H9 (cell line): ENCODE measurements around the gene AAMP. TPM values are rescaled to one million over a fixed set of nuclear protein-coding genes. Genes with fewer than 3 reads are reported as not detected.

Experiments
- DNase-seq: peaks from one replicate; pipeline ENCODE4 v3.0.0-alpha.2; 2017
- H2AFZ ChIP-seq: one replicate; pipeline ENCODE4 v1.6.1; 2013; ENCODE audit warnings: mild to moderate bottlenecking, low read length, control low read depth, moderate library complexity
- H2AK5ac ChIP-seq: 2 replicates; pipeline ENCODE4 v1.6.1; 2013; ENCODE audit warnings: low read length, control low read depth, mixed read lengths; ENCODE audit not compliant: insufficient read length
- H2BK120ac ChIP-seq: one replicate; pipeline ENCODE4 v1.6.1; 2013; ENCODE audit warnings: low read depth, mild to moderate bottlenecking, low read length, control low read depth, inconsistent platforms; ENCODE audit not compliant: poor library complexity, severe bottlenecking
- H2BK12ac ChIP-seq: 2 replicates; pipeline ENCODE4 v1.6.1; 2013; ENCODE audit warnings: low read length, control low read depth, mixed read lengths, low read depth; ENCODE audit not compliant: insufficient read length
- H2BK15ac ChIP-seq: 2 replicates; pipeline ENCODE4 v1.6.1; 2013; ENCODE audit warnings: low read depth, low read length, control low read depth
- H2BK20ac ChIP-seq: one replicate; pipeline ENCODE4 v1.6.1; 2013; ENCODE audit warnings: low read depth, mild to moderate bottlenecking, low read length, control low read depth, inconsistent platforms; ENCODE audit not compliant: poor library complexity, severe bottlenecking
- H2BK5ac ChIP-seq: 2 replicates; pipeline ENCODE4 v1.6.1; 2013; ENCODE audit warnings: low read length, control low read depth, mixed read lengths; ENCODE audit not compliant: insufficient read length
- H3K14ac ChIP-seq: 2 replicates; pipeline ENCODE4 v1.6.1; 2013; ENCODE audit warnings: low read length, control low read depth; ENCODE audit not compliant: insufficient read depth
- H3K18ac ChIP-seq: 2 replicates; pipeline ENCODE4 v1.6.1; 2013; ENCODE audit warnings: low read depth, mild to moderate bottlenecking, mixed read lengths, low read length, control low read depth; ENCODE audit not compliant: insufficient read length
- H3K23ac ChIP-seq: 2 replicates; pipeline ENCODE4 v1.6.1; 2013; ENCODE audit warnings: low read length, control low read depth, mixed read lengths, low read depth; ENCODE audit not compliant: insufficient read length
- H3K23me2 ChIP-seq: 2 replicates; pipeline ENCODE4 v1.6.1; 2013; ENCODE audit warnings: low read depth, mild to moderate bottlenecking, mixed read lengths, low read length, control low read depth; ENCODE audit not compliant: insufficient read length, poor library complexity, severe bottlenecking
- H3K27ac ChIP-seq: 2 replicates; pipeline ENCODE4 v1.5.1; 2013; ENCODE audit warnings: low read length, control low read depth, mixed read lengths, low read depth; ENCODE audit not compliant: insufficient read length
- H3K27me3 ChIP-seq: 2 replicates; pipeline ENCODE4 v1.6.1; 2013; ENCODE audit warnings: low read length, control low read depth, inconsistent platforms; ENCODE audit not compliant: insufficient read depth
- H3K4ac ChIP-seq: 2 replicates; pipeline ENCODE4 v1.6.1; 2013; ENCODE audit warnings: low read depth, mild to moderate bottlenecking, control low read depth, inconsistent platforms, low read length, moderate library complexity
- H3K4me1 ChIP-seq: 2 replicates; pipeline ENCODE4 v1.6.1; 2013; ENCODE audit warnings: low read length, control low read depth, inconsistent platforms; ENCODE audit not compliant: insufficient read depth
- H3K4me2 ChIP-seq: 2 replicates; pipeline ENCODE4 v1.6.1; 2013; ENCODE audit warnings: low read length, control low read depth, mixed read lengths; ENCODE audit not compliant: insufficient read length, insufficient read depth
- H3K56ac ChIP-seq: 2 replicates; pipeline ENCODE4 v1.6.1; 2013; ENCODE audit warnings: low read depth, mild to moderate bottlenecking, mixed read lengths, low read length, control low read depth; ENCODE audit not compliant: insufficient read length
- H3K79me1 ChIP-seq: 2 replicates; pipeline ENCODE4 v1.6.1; 2013; ENCODE audit warnings: low read depth, mild to moderate bottlenecking, moderate library complexity, low read length, control low read depth, inconsistent platforms; ENCODE audit not compliant: insufficient read depth, poor library complexity, severe bottlenecking
- H3K79me2 ChIP-seq: 2 replicates; pipeline ENCODE4 v1.6.1; 2013; ENCODE audit warnings: low read length, control low read depth, inconsistent platforms; ENCODE audit not compliant: insufficient read depth
- H3K9ac ChIP-seq: 2 replicates; pipeline ENCODE4 v1.6.1; 2013; ENCODE audit warnings: low read length, control low read depth, mixed read lengths; ENCODE audit not compliant: insufficient read length; ENCODE audit errors: extremely low read depth
- H3K9me3 ChIP-seq: one replicate; pipeline ENCODE4 v1.6.1; 2013; ENCODE audit warnings: low read depth, low read length, inconsistent platforms; ENCODE audit not compliant: control insufficient read depth
- H3T11ph ChIP-seq: one replicate; pipeline ENCODE4 v1.6.1; 2013; ENCODE audit warnings: mild to moderate bottlenecking, low read length, control low read depth, inconsistent platforms
- H4K20me1 ChIP-seq: one replicate; pipeline ENCODE4 v1.6.1; 2013; ENCODE audit not compliant: control insufficient read depth, insufficient read length, insufficient read depth
- H4K5ac ChIP-seq: 2 replicates; pipeline ENCODE4 v1.6.1; 2013; ENCODE audit warnings: low read depth, mild to moderate bottlenecking, mixed read lengths, low read length, control low read depth; ENCODE audit not compliant: insufficient read length
- H4K8ac ChIP-seq: replicated peaks from 2 replicates; pipeline ENCODE4 v1.6.1; 2013; ENCODE audit warnings: low read length, control low read depth, mixed read lengths, low read depth; ENCODE audit not compliant: insufficient read length
- H4K91ac ChIP-seq: 2 replicates; pipeline ENCODE4 v1.6.1; 2013; ENCODE audit warnings: low read depth, mild to moderate bottlenecking, moderate library complexity, mixed read lengths, low read length, control low read depth; ENCODE audit not compliant: insufficient read length
- H3K27ac Mint-ChIP-seq, 3 experiments: 2 replicates in 2 of 3; 3 replicates in 1 of 3; pipeline ENCODE4 v1.8.0; 2020 to 2021; ENCODE audit warnings: mixed read lengths in 3 of 3, mild to moderate bottlenecking in 1 of 3, moderate library complexity in 1 of 3
- H3K27me3 Mint-ChIP-seq: 2 replicates; pipeline ENCODE4 v1.8.0; 2021; ENCODE audit warnings: low read depth, mild to moderate bottlenecking, moderate library complexity, mixed read lengths
- H3K36me3 Mint-ChIP-seq, 3 experiments: 2 replicates in 2 of 3; 3 replicates in 1 of 3; pipeline ENCODE4 v1.8.0; 2020 to 2021; ENCODE audit warnings: low read depth in 3 of 3, mixed read lengths in 3 of 3; ENCODE audit not compliant: insufficient read depth in 1 of 3
- H3K4me1 Mint-ChIP-seq, 2 experiments: 2 replicates each; pipeline ENCODE4 v1.8.0; 2020; ENCODE audit warnings: mixed read lengths in 2 of 2
- H3K4me3 Mint-ChIP-seq, 2 experiments: 2 replicates in 1 of 2; 3 replicates in 1 of 2; pipeline ENCODE4 v1.8.0; 2020 to 2021; ENCODE audit warnings: mild to moderate bottlenecking in 2 of 2, mixed read lengths in 2 of 2, moderate library complexity in 1 of 2
- H3K9me3 Mint-ChIP-seq, 2 experiments: 2 replicates in 1 of 2; 3 replicates in 1 of 2; pipeline ENCODE4 v1.8.0; 2020; ENCODE audit warnings: mild to moderate bottlenecking in 2 of 2, mixed read lengths in 2 of 2, moderate library complexity in 1 of 2
- CTCF ChIP-seq: fragments of 200-600 bp; sonication (generic); conservative IDR thresholded peaks from 3 replicates; pipeline ENCODE4 v1.8.0; 2021; ENCODE audit warnings: antibody characterized with exemption, mild to moderate bottlenecking
- WGBS: extraction: QIAGEN DNeasy Blood & Tissue Kit; methylation state at CpG from one replicate; pipeline ENCODE4 v1.1.7; 2013; ENCODE audit warnings: missing lambda C conversion rate, low lambda C conversion rate, mixed read lengths; ENCODE audit not compliant: insufficient read length; ENCODE audit errors: extremely low coverage; 5-methylcytosine and 5-hydroxymethylcytosine counted together
- total RNA-seq: library from RNA; stranded (reverse); gene quantifications from 2 replicates; pipeline ENCODE4 v1.2.1, GENCODE V29; 2021

The AAMP gene
- total RNA-seq, 1 experiment from 2014 or later: 103 TPM

GRCh38 chr2:218274586-218274985, 4.6 kb upstream of the AAMP start:
- H2BK120ac ChIP-seq: no peak overlapping the region
- H3K23me2 ChIP-seq: peaks cover 4% of the 10 kb centered on the region
- no peak overlapping the region for H4K5ac ChIP-seq
- Mint-ChIP-seq H3K36me3 (peaks cover 4 to 39% (median 33%) of the 10 kb centered on the region in 3 experiments), H3K9me3 (no peaks in the 10 kb centered on the region; a peak in 1 of 5 replicates), H3K27me3 (no peaks in the 10 kb centered on the region; the same call in 1 of the 2 replicates), H3K4me3 (0 out of 5 replicates have a peak overlapping the region, but pooled peaks of 1 of the 2 experiments have one; percentile 14), H3K4me1 (peaks cover 14 to 16% of the 10 kb centered on the region in 2 experiments), H3K27ac (no peak overlapping the region; a peak in 1 of 7 replicates)
- H3K27ac ChIP-seq: no peak overlapping the region
- H3K9me3 ChIP-seq: no peaks in the 10 kb centered on the region
- no peak overlapping the region for H4K91ac ChIP-seq
- H3K79me2 ChIP-seq: no peaks in the 10 kb centered on the region
- H3K14ac ChIP-seq: no peak overlapping the region
- H2BK12ac ChIP-seq: no peak overlapping the region
- H2AK5ac ChIP-seq: no peak overlapping the region
- no peak overlapping the region for H3T11ph ChIP-seq
- H2BK5ac ChIP-seq: no peak overlapping the region
- no peak overlapping the region for H2BK20ac ChIP-seq
- no peaks in the 10 kb centered on the region for H3K79me1 ChIP-seq
- TF ChIP-seq CTCF: no peak
- WGBS: no CpG with 5 or more reads among the region's 4 CpGs
- no peak overlapping the region for H4K8ac ChIP-seq
- H3K9ac ChIP-seq: no peak overlapping the region
- H3K23ac ChIP-seq: no peak overlapping the region
- H2AFZ ChIP-seq: no peak overlapping the region
- no peaks in the 10 kb centered on the region for H3K4me1 ChIP-seq
- DNase-seq: no peak
- H3K27me3 ChIP-seq: no peaks in the 10 kb centered on the region
- no peak overlapping the region for H3K4ac ChIP-seq
- no peak overlapping the region for H2BK15ac ChIP-seq
- H3K56ac ChIP-seq: no peak overlapping the region
- no peaks in the 10 kb centered on the region for H4K20me1 ChIP-seq
- no peak overlapping the region for H3K4me2 ChIP-seq
- H3K18ac ChIP-seq: no peak overlapping the region
